GM19238 (cell line): ENCODE measurements around the gene POLR2F.
"Not testable (repeated sequence)": the region's sequence is repeated elsewhere in the genome, so short reads cannot be mapped to it uniquely, and the experiment has no call there.

ENCODE experiments used
- DNase-seq: peaks from one replicate; pipeline ENCODE4 v3.0.0; 2011; ENCODE audit warnings: low spot score; ENCODE audit not compliant: insufficient read length

The POLR2F gene

DNA sequence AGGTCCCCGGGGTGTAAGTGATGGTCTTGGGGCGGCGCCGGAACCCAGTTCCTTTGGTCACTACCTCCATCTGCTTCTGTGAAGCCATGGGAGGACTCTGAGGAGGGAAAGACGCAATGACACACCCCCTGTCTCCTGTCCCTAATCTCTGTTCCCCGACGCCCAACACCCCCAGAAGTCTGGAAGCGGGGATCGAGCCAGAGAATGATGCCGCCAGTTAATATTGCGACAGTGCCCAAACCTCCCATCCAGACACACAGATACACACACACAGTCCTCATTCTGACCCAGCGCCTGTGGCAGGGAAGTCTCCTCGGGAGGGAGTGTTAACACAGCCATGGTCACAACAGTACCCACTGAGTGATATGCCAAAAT, 450 bp upstream of the POLR2F start:
- no peak for DNase-seq

DNA sequence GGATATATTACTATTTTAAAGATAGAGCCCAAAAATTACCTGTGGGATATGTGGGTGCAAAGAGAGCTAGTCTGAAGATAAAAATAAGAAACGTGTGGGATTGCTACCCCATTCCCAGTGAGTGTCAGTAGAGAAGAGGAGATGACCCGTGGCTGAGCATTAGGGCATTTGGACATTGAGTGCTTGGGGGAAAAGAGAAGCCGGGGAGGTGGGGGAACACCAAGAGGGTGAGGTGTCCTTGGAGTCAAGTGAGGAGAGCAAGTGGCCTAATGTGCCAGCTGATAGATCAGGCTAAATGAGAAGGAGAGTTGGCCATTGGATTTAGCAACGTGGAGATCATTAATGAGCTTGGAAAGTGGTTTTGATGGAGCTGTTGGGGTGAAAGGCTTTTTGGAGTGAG, 1.2 kb downstream of the POLR2F start:
- DNase-seq, result no peak

DNA sequence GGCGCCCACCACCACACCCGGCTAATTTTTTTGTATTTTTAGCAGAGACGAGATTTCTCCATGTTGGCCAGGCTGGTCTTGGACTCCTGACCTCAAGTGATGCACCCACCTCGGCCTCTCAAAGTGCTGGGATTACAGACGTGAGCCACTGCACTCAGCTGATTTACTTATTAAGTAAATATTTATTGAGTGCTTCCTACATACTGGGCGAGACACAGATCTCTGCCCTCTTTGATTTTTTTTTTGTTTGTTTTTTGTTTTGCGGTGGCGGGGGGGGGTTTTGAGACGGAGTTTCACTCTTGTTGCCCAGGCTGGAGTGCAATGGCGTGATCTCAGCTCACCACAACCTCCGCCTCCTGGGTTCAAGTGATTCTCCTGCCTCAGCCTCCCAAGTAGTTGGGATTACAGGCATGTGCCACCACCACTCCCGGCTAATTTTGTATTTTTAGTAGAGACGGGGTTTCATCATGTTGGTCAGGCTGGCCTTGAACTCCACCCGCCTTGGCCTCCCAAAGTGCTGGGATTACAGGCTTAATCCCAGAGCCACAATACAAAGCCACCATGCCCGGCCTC, 2.4 kb downstream of the POLR2F start:
- DNase-seq, result not testable (repeated sequence)

DNA sequence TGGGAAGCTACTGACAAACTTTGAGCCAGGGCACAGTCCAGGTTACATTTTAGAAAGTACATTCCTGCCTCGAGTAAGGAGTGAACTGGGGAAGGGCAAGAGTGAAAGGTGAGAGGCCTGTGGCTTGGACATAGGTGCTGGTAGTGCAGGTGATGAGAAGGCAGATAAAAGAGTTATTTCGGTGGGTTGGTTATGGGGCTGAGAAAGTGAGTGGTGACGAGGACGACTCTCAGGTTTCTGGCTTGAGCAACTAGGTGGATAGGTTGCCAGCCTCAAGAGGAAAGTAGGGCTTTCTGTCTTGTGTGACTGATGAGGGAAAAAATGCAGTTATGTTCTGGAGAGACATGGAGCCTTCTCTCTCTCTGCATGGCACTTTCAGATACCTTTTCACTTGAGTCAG, 3.7 kb downstream of the POLR2F start:
- no peak for DNase-seq

DNA sequence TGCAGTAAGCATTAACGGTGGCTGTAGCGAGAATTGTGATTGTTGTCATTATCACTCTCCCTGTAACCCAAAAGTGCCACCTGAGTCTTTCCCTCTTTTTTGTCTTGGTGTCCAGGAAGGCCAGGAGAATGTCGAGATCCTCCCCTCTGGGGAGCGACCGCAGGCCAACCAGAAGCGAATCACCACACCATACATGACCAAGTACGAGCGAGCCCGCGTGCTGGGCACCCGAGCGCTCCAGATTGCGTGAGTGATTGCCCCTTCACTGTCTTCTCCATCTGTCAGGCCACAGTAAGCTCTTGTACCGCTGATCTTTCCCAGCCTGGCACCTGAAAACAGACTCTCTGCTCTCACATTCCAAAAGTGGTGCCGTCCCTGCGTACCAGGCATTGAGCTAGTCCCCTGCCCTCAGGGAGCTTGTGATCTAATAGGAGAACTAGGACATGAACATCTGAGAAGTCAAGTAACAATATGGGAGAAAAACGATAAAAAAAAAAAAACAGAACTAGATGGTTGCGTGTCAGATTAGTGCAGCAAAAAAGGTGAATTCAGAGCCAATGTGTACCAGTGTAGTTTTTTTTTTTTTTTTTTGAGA, 5.8 kb downstream of the POLR2F start:
- DNase-seq, result no peak

DNA sequence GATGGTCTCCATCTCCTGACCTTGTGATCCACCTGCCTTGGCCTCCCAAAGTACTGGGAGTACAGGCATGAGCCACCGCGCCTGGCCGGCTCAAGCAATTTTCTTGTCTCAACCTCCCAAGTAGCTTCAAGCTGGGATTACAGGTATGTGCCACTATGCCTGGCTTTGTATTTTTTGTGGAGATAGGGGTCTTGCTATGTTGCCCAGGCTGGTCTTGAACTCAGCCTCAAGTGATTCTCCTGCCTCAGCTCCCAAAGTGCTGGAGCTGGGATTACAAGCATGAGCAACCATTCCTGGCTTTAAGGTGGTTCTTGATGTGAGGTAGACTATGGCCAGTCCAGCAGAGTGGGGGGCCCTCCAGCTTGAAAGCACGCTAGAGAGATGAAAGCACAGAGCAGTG, 7.6 kb downstream of the POLR2F start:
- DNase-seq, result no peak

DNA sequence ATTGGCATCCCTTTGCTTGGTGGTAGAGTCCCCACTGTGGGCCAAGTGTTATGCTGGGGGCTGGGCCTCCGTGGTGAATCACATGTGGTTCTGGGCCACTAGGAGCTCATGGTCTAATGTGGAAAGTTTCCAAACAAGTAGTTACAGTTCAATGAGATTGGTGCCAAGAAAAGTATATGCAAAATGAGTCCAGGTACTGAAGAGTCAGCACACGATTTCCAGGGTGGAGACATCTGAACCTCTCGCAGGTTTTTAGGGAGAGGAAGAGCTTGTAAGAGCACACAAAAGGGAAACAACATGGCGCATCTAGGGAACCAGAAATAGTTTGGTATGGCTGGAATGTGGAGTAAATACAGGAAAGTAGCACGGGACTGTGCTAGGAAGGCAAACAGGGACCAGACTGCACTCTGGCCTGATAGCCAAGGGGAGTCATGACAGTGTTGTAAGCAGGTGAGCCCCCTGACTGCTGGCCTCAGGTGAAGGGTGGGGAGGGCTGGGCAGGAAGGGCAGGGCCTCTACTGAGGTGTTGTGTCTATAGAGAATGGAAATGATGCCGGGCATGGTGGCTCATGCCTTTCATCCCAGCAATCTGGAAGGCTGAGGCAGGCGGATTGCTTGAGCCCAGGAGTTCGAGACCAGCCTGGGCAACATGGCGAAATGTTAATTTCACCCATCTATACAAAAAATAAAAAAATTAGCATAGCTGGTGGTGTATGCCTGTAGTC, 12.6 kb downstream of the POLR2F start:
- no peak for DNase-seq

DNA sequence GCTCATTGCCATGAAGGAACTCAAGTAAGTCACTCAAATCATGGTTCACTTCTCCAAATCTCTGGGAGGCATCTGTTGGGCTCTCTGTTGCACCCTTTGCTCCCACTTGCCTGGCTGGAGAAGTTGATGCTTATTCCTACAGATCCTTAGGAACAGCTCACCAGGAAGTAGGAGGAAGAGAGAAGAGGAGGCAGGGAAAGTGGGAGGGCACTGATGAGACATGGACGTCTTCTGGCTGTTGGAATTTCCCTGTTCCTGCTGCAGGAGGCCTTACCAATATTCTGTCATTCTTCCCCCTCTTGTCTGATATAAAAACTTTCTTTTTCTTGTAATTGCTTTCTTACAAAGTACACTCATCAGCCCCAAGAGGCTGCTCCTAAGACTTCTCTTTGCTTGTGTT, 13.6 kb downstream of the POLR2F start:
- DNase-seq, result no peak

DNA sequence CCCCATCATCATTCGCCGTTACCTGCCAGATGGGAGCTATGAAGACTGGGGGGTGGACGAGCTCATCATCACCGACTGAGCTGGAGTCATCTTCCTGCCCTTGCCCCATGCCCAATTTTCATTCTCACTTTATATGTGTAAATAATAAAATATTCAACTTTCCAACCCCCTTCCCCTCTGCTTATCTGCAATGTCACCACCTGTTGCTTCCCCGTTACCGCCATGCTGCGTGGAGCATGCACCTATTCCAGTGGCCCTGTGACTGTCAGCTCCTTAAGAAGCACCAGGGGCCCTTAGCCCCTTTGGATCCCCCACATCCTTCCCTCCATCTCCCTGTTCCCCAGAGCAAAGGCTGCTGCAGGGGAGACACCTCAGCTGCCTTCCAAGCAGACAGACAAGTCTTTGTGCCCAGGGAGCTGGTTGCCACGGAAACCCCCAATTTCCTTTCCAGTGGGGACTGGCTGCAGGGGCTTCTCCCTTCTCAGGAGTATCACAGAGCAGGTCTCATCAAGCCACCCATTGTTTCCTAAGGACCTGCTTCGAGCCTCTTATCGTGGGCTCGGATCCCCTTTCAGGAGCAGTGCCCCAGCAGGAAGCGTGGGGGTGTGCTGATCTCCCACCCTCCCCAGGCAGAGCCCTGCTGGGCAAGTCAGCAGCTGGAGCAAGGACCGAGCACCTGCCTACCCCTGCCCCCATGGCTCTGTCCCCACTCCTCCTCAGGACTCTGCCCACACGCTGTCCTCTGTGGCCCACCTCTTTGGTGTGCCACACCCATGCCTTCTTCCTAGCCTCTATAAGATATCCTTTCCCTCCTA, 14.3 kb downstream of the POLR2F start:
- DNase-seq, result no peak

DNA sequence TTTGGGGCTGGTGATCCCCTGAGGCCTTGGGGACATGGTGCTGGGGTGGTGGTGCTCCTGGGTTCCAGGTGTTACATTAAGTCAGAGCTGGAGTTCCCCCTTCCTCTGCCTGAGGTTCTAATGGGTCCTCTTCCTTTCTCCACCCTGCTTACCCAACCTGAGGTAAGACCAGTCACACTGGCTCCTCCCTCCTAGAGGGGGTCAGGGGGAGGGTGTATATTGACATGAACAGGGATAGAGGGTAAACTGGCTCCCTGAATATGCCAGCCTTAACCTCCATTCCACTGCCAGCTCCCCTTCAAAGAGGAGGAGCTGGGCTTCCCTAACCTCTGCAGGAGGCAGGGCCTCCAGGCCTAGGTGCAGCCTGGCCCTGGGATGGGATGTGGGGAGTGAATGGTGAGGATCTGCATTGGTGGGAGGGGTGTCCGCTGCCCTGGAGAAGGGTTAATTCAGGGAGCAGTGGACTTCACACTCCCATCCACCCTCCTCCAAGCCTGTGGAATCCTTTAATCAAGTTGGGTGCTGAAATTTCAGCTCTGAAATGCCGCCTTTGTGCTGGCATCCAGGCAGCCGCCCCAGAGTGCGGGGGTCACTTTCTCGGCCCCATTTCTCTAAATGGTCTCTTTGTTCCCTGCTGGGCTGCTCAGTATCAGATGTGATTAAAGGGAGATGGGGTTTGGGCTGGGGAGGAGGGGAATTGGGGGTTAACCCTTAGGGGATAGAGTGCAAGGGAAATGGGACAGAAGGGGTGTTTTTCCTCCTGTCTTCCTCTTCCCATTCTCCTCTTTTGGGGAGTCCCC, 15.2 kb downstream of the POLR2F start:
- no peak for DNase-seq

DNA sequence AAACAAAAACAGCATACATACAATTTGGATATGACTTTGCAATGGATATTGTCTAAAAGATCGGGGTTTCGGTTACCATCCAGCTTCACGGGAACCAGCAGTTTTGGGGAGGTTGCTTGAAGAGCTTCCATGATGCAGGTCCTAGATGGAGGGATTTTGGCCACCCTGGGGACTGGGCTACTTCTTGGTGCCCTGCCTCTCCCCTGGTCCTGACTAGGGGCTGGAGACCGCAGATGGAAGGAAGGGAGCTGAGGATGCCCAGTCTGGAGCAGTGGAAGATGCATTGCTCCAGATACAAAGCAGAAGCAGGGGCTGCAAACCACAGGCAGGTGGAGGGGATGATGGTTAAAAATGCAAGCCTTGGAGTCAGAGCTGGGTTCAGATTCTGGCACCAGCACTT, 17.4 kb downstream of the POLR2F start:
- DNase-seq, result no peak

DNA sequence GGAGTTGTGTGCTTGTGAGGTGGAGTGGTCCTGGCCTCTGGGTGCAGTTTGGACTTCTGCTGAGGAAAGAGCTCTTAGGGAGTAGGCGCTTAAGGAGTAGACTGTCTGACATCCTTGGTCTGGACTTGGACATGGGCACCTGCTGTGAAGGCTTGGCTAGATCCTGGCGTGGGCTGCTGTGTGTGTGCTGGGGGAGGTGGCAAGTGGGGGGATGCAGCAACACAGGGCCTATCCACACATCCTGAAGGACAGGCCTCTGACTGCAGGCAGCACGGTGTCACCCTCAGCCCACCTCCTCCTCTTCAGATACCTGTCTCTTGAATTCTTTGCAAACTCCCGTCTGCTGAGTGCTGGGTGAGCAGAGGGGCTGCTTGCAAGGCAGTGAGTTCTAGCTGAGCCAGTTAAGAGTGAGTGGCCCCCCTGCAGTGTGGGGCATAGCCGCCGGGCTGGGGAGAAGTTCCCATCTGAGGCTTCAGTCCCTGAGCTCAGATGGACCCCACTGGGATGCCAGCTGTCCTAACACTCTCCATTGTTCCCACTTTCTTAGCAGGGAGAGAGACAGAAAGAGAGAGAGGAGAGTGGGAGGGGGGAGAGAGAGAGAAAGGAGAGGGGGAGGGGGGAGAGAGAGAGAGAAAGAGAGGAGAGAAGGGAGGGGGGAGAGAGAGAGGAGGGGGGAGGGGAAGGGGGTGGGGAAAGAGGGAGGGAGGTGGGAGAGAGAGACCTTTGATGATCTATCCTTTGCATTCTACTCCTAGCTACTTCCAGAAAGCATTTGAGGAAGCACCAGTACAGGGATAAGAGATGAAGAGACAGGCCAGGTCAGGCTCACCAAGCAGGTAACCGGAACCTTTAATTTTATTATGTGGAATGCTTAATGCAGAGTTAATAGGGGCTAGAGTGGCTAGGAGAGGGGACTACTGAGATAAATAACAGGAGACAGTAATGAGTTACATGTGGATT, 18.3 kb downstream of the POLR2F start:
- DNase-seq, result no peak

DNA sequence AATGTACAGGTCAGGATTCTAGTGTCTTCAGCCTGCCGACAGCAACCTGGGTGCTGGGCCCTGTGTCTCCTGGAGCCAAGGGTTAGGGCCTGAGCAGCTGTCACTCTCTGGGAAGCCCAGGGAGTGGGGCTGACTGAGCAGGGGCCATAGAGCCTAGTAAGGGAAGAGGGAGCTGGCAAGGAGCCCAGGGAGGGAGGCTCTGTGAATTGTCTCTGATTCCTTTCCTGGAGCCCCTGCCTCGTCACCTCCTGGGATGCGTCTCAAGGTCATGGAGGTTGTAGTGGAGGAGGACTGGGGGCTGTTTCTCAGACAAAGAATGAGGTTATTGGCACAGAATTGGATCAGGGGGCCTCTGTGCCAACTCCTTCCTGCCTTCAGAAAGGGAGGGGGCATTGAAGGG, 19.0 kb downstream of the POLR2F start:
- no peak for DNase-seq

DNA sequence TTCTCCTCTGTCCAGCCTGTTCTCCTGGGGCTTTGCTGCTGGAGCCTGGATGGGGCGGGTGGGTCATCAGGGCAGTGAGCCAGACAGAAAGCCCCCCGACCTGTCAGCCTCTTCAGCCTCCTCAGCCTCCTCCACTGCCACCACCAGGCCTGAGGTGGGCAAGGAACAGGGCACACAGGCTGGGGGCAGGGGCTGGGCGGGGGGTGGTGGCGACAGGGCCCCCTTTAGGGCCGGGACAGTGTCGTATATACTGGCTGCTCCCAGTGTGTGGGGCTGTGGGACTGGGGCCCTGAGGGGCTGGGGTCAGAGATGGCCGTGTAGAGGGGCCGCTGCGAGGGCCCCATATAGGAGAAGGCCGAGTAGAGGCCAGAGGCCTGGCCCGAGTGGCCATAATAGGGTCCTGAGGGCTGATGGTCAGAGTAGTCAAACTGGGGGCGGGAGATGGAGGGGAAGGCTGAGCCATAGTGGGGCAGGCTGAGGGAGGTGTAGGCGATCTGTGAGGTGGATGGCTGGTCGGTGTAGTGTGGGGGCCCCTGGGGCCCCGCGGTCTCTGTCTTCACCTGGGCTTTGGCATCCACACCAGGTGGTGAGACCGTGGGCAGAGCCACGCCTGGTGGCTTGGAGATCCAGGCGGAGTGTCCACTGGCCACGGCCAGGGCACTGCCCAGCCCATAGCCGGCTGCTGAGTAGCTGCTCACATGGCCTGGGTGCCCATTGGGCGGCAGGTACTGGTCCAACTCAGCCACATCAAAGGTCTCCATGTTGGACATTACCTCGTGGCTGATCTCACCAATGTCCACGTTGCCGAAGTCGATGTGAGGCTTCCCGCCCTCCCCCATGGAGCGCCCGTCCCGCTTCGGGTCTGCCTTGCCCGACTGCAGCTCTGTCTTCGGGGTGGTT, 20.0 kb downstream of the POLR2F start:
- DNase-seq, result no peak

DNA sequence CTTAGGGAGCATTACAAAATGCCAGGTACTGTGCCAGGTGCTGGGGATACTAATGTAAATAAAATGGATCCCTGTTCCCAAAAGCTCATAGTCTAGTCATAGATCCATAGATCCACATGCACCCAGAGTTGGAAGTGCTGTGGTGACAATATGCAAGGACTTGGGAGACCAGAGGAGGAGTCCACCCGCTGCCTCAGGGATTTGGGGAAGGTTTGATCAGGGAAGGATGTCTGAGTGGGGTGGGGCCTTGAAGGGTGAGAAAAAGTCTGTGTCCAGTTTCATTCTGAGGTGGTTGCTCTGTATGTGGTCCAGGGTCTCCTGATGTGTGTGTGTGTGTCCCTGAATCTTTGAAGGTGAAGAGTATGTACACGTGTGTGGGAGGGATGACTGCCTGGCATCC, 21.7 kb downstream of the POLR2F start:
- DNase-seq, result no peak

DNA sequence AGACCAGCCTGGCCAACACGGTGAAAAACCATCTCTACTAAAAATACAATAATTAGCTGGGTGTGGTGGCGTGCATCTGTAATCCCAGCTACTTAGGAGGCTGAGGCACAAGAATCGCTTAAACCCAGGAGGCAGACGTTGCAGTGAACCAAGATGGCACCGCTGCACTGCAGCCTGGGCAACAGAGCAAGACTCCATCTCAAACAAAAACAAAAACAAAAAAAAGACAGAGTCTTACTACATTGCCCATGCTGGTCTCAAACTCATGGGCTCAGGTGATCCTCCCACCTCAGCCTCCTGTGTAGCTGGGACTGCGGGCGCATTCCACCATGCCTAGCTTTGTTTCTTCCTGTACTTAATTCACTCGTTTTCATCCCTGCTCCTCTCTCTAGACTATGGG, 22.5 kb downstream of the POLR2F start:
- not testable (repeated sequence) for DNase-seq

DNA sequence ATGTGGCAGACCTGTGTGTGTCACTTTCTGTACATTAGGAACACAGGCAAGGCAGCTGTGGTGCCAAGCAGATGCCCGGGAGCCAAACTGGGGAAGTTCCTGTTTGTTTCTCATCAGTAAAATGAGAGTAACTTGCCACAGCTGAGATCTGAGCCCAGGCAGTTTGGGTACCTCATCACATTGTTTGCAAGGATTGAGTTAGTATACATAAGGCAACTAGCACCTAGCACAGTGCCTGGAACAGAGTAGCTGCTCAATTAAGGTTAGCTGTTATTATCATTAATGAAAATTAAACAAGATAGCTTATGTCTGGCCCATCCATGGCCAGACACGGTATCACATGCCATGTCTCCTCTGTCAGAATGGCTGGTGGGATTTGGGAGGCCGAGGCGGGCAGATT, 23.0 kb downstream of the POLR2F start:
- no peak for DNase-seq

DNA sequence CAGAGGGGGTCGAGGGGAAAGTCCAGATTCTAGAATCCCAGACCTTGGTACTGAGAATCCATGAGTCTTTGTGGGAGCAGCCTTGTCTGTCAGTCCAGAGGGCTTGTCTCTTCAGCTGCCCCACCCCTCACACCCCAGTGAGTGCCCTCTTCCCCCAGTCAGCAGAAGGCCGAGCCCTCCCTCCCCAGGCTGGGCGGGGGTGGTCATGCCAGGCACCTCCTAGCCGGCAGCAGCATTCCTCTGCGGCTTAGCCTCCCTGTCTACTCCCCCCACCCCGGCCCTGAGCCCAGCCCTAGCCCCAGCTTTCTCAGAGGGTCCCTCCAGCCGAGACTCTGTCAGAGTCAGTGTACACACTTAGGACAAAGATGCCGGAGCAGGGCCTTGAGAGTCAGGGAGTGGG, 26.3 kb downstream of the POLR2F start:
- no peak for DNase-seq

DNA sequence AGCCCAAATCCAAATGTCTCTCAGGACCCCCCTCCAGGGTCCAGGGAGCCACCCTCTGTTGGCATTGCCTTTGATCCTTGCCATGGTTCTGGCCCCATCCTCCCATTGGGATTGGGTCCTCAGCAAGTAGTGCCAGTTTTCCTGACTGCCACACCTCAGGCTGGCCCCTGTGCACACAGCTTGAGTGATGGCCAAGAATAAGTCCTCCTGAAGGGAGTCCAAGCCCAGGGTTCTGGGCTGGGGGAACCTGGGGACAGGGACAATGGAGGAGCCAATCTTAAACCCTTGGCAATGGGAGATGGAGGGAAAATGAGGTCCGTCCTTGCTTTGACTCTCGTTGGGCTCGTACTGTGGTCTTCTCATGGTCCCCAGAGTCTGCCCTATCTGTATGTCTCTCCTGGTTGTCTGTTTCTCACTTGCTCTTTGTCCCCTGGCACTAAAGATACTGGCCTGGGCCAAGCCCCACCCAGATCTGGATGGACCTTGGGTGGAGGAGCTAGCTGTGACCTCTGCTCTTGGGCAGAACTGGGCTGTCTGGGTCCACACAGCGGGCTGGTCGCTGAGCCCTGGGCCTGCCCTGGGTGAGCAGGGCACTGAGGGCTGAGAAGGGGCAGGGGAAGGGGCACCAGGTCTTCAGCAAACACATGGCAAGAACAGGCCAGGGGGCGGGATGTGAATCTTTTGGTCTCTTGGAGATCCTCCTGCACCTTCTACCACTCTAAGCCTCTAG, 27.9 kb downstream of the POLR2F start:
- DNase-seq, result no peak
